ENCODE results near the gene RSPO1.

- no peak for TF ChIP-seq CTCF (conservative IDR thresholded peaks at IDR 0.05; ENCODE audit: low read depth, low read length)
- TF ChIP-seq BHLHE40 (IDR thresholded peaks at IDR 0.05; ENCODE audit: low read depth, low read length): no peak
- TF ChIP-seq POLR2A (IDR thresholded peaks at IDR 0.05; ENCODE audit: low read depth, low read length): no peak
- no peak for TF ChIP-seq USF2 (IDR thresholded peaks at IDR 0.05; ENCODE audit: low read depth, low read length)
- no peak for TF ChIP-seq CEBPB (IDR thresholded peaks at IDR 0.05; ENCODE audit: low read depth, low read length)
- no peak for TF ChIP-seq NFE2L2 (IDR thresholded peaks at IDR 0.05; ENCODE audit: low read depth, low read length)
- no peak for TF ChIP-seq RCOR1 (IDR thresholded peaks at IDR 0.05; ENCODE audit: insufficient replicate concordance, low read length)
- no peak for TF ChIP-seq MAZ (IDR thresholded peaks at IDR 0.05; ENCODE audit: borderline replicate concordance, low read depth, low read length)
- TF ChIP-seq RAD21 (IDR thresholded peaks at IDR 0.05; ENCODE audit: low read length): no peak
These were observed 41.8 kb upstream of the RSPO1 start for GRCh38 chr1:37676281-37677142.

All from IMR-90 (cell line).